ENCODE results near the gene TMEM151A.

GRCh38 chr11:66287889-66288670 is 3.6 kb upstream of the TMEM151A start:
- TF ChIP-seq, protein P1, sequence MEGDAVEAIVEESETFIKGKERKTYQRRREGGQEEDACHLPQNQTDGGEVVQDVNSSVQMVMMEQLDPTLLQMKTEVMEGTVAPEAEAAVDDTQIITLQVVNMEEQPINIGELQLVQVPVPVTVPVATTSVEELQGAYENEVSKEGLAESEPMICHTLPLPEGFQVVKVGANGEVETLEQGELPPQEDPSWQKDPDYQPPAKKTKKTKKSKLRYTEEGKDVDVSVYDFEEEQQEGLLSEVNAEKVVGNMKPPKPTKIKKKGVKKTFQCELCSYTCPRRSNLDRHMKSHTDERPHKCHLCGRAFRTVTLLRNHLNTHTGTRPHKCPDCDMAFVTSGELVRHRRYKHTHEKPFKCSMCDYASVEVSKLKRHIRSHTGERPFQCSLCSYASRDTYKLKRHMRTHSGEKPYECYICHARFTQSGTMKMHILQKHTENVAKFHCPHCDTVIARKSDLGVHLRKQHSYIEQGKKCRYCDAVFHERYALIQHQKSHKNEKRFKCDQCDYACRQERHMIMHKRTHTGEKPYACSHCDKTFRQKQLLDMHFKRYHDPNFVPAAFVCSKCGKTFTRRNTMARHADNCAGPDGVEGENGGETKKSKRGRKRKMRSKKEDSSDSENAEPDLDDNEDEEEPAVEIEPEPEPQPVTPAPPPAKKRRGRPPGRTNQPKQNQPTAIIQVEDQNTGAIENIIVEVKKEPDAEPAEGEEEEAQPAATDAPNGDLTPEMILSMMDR (conservative IDR thresholded peaks at IDR 0.05 in 1 of 2, IDR thresholded peaks at IDR 0.05 in 1 of 2; ENCODE audit: low read depth in 1 of 2, low read length in 2 of 2) = no peak
- no peak for TF ChIP-seq EZH2 (IDR thresholded peaks at IDR 0.05; ENCODE audit: low read length, missing control alignments)

Data from fibroblast of lung (primary cell).